ENCODE results near the gene PLCD4.

The PLCD4 gene

DNA sequence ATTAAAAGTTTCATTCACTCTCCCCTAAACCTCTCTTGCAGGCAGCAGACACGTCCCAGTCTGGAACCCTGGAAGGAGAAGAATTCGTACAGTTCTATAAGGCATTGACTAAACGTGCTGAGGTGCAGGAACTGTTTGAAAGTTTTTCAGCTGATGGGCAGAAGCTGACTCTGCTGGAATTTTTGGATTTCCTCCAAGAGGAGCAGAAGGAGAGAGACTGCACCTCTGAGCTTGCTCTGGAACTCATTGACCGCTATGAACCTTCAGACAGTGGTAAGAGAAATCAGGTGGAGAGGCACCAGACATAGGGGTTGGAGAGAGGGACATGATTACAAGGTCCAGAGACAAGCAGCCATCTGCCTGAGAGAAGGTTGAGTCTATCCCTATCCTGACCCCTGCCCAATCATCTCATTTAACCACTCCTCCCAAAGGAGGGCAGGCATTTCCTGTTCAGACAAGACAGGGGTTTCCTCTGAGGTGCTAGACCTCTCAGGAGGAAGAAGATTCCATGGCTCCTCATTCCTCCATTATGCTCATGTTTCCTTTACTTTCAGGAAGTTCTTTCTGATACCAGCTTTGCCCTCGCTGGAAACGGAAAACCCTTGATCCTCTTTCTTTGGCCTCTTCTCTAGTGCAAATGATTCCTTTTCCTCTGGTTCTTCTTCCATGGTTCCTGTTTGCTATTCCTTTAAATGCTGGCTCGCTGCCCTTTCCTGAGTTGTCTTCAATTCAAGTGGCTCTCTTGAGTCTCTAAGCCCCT is 15.1 kb downstream of the PLCD4 start:
- no peak for DNase-seq

DNA sequence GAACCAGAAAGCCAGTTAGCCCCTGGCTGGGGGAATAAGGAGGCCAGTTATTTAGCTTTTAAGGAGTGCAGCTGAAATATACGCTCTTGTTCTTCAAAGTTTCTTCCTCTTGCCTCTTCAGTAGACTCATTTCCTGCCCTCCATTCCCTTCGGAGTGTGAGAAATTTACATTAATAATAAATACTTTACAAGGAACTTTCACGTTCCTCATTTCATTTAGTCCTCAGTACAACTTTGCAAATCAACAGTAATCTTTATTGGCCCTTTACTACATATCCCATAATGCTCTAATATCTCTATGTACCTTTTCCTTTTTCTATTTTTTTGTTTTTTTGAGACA is 15.6 kb downstream of the PLCD4 start:
- no peak for DNase-seq

DNA sequence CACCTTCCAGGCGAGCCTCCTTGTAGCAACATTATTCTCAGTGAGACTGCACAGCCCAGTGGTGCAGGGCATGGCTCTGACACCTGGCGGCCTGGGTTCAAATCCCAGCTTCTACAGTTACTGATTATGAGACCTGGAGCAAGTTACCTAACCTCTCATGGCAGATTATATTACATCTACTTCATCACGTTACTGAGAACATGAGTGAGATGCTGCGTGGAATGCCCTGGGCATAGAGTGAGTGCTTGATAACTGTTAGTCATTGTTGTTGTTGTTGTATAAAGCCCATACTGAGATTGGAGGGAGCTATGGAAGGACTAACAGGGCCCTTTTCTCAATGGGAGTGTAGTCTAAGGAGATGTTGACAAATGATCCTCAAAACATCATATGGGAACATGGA is 18.7 kb downstream of the PLCD4 start:
- DNase-seq = no peak

DNA sequence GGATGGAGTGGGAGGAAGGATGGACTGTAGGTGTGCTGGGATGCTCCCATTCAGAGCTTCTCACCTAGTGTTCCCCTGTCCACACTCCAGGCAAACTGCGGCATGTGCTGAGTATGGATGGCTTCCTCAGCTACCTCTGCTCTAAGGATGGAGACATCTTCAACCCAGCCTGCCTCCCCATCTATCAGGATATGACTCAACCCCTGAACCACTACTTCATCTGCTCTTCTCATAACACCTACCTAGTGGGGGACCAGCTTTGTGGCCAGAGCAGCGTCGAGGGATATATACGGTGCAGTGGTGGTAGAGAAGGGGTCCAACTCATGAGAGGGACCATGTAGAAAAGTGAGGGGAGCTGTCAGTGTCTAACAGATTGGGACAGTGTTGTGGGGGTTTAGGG is 20.2 kb downstream of the PLCD4 start:
- no peak for DNase-seq

DNA sequence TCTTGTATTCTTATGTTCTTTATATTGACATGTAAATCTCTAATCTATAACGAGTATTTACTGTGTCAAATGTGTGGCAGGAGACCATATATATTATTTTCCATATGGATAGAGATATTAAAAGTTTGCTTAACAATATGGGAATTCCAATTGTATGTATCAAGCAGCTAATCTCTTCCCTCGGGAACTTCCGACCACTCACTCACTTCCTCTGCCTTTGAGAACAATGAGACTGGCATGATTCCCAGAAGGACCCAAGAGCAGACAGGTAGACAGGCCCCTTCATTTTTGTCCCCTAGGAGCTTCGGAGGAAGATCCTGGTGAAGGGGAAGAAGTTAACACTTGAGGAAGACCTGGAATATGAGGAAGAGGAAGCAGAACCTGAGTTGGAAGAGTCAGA is 24.1 kb downstream of the PLCD4 start:
- no peak for DNase-seq

DNA sequence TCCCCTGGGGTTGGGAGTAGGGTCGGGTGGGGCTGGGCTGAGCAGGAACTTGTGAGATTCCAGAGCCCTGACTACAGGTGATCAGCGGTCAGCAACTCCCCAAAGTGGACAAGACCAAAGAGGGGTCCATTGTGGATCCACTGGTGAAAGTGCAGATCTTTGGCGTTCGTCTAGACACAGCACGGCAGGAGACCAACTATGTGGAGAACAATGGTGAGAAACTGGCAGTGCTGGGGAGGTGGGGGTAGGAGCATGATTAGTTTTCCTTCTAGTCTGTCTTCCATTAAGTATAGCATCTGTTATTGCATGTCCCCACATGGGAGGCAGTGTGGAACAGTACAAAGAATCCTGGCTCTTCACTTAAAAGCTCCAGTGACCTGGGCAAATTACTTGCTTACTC is 28.0 kb downstream of the PLCD4 start:
- no peak for DNase-seq

DNA sequence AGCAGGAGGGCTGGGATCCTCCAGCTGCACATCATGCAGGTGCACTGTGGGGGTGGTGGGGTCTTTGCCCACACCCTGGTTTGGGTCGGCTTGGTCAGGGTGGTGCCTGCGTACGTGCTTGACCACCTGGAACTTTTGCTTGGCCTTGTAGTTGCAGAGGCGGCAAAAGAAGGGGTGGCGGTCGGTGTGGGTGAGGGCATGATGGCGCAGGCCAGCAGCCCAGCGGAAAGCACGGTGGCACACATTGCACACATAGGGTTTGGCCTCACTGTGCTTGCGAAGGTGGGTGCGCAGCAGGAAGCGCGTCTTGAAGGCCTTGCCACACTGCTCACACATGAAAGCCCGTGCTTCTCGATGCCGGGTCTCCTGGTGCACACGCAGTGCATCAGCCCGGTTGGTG is 30.7 kb downstream of the PLCD4 start:
- DNase-seq = no peak

DNA sequence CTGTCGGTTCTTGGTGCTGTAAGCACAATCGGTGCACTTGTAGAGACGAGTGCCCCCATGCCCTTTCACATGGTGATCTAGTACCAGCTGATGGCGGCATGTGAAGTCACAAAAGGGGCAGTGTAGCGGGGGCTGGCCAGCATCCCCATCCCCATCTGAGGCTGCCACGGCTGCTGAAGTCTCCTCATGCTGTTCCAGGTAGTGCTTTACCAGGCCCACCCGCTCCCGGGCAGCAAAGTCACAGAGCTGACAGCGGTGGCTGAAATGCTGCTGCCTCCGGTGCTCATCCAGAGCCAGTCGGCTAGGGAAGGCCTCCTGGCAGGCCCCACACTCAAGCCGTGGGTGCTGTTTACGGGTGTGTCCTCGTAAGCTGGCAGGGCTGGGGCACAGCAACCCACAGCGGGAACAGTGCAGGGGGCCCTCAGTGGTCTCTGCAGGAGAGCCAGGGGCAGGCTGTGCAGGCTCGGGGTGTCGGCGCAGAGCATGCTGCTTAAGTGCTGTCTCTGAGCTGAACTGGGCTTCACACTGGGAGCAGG is 34.5 kb downstream of the PLCD4 start:
- no peak for DNase-seq

DNA sequence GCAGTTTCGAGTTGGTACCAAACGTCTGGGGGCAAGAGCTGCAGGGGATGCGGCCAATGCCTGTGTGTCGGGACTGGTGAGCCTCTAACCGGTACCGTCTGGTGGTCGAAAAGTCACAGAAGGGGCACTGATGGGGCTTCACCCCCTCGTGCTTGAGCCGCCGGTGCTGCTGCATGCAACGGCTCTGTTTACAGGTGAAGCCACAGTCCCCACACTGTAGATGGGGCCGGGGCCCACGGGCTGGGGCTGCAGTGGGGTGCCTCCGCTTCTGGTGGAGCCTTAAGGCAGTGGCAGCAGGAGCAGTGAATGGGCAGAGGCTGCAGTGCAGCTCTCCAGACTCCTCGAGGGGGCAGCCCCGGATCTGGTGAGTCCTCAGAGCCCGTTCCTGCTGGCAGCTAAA is 35.1 kb downstream of the PLCD4 start:
- DNase-seq = no peak

DNA sequence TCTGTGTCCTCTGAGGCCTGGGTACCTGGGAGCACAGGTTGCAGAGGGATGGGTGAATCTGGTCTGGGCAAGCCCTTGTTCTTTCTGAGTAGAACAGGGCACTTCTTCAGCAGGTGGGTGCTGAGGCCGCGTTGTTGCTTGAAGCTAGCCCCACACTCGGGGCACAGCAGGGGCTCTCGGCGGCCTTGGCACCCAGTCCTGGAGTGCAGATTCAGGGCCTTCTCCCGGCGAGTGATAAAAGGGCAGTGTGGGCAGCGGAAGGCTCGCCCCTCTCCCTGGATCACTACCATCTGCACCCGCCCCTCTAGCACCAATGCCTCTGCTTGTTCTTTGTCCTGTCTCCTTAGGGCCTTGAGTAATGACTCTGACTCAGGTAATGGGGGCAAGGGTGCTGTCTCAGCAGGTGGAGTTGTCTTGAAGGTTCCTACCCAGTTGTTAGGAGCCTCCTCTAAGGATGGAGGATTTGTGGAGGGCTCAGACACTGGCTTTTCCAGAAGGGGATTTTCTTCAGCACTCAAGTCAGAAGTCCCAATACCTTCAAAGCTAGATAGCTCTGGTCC is 36.1 kb downstream of the PLCD4 start:
- DNase-seq = no peak

DNA sequence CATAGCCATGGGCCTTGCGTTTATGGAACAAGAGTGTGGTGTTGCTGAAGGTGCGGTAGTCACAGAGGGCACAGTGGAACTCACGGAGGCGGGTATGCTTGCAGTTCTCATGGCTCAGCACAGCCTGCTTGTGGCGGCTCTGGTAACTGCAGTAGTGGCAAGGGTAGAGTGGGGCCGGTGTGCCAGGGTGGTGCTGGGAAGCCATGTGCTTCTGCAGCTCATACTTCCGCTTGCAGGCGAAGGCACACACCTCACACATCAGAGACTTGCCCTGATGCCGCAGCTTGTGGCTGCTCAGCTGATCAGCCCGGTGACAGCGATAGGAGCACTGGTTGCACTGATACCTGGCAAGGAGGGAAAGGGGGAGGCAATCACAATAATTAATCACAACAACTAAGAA is 37.0 kb downstream of the PLCD4 start:
- DNase-seq = no peak

DNA sequence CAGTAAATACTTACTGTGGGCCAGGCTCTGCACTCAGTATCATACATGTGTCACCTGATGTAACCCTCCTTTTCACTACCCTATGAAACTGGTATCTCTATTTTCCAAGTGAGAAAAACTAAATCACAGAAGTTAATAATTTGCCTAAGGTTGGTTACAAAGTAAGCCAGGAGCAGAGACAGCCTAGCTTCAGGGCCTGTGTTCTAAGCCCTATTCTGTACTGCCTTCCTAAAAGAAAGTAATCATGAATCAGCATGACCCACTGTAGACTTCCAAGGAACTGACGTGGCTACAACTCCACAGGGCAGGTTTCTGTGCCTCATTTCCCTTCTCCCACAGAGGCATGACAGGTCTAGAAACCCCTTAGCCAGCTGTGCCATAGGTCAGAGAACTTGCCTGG is 37.4 kb downstream of the PLCD4 start:
- no peak for DNase-seq

DNA sequence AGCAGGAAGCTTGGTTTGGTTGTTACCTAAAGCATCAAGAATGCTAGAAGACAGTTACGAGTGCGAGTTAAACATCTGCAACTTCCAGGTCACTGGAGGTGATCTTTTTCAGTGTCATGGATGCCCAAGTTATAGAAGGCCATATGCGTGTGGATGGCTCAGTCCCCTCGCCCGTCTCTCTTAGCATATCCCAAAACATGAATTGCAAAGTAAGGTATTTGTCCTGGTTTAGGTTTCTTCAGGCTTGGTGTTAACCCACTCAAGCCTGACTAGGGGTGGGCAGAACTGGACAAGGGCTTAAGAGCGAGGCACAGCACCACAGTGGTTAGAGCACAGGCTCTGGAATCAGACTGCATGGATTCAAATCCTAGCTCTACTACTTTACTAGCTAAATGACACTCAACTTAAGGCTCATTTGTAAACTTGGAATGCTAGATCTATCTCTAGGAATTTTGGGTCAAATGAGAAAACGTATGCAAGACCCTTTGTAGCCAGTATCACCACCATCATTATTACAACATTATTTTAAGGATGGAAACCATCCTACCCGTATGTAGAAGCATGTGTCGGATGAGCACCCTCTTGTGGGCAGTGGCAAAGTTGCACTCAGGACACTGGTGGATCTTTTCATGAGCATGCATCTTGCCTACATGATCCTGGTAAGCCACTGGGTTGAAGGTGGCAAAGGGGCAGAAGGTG is 40.5 kb downstream of the PLCD4 start:
- DNase-seq = peak; percentile 32 to 50

DNA sequence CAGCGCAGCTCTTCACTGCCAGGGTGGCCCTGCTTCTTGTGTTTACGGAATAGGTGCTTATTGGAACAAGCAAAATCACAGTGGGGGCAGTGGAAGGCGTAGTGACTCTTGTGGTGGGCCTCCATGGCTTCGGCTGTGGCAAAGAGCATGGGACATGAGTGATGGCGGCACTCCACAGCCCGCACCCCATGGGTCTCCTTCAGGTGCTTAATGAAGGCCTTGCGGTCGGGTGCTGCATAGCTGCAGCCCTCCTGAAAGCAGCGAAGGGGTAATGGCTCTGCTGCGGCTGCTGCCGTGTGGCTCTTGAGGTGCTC is 41.0 kb downstream of the PLCD4 start:
- no peak for DNase-seq

DNA sequence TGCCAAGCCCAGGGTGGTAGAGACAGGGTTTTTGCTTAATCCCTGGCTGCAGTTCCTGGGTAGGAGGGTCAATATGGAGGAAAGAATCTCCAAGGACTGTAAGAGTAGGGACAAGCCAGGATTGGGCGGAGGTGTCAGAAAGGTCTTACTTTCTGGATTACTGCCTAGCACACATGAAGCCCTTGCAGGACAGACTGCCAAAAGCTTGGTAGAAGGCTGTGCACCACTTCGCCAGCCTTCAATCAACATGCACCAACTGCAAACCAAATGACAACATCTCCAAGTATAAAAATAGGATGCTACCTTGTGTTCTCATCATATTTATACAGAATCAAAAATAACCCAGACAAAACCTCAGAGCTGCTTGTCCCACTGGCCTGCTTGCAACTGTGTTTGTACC is 48.1 kb downstream of the PLCD4 start:
- no peak for DNase-seq

DNA sequence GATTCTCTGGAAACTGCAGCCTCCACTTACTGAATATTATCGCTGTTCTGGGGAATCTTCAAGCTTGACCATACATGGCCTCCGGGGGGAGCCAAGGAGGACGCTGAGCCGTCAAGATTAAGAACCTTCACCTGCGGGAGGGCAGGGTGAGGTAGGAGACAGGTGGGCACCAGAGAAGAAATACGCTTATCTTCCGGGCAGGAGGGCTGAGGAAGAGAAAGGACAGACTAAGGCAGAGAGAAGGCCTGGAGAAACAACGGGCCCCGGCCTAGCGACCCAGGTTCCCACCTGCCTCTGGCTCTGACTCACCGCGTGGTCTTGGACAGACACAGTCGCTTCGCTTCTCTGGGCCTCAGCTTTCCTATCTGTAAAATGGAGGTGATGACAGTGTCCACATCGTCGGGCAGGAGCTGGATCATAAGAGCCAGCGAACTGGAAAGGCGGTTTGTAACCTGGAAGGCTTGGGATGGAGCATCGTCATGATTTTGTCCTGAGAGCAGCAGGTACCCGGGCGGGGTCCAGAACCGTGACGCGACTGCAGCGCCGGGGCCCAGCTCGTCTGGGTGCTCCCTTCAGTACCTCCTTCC is 51.1 kb downstream of the PLCD4 start:
- peak; percentile 42 to 43 for DNase-seq

DNA sequence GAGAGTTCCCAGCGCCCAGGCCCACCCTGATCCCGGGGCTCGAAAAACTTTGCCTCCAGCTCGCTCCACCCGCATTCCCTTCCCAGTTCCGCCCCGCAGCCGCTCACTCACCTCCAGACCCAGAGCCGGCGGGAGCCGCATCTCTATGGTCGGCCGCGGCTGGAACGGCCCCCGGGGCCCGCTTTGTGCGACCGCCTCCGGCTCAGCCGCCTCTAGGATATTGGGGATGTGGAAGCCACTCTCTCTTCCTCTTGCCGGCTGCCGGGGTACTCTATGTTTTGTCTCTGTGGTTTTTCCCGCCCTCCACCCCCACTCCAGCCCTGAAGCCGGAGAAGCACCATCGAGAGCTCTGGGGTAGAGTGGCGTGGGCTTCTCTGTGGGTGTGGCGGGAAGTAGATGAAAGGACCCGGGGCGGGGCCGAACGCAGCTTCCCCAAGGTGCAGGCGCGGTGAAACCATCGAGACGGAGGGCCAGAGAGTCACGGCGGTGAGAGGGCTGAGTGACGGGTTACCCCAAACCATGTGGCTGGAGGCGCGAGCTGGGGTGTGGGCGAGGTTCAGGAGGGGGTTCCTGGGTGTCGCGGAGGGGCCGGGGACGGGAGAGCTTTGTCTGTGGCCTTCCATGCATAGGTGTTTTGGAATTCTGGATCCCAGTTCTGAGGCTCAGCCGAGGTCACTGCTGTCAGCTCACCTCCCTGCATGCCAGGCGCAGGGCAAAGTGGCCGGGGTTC is 51.7 kb downstream of the PLCD4 start, which contains the start of the genes BCS1L and ZNF142:
TSS of gene BCS1L (plus strand) at position 426 of the 730 bp plus-strand sequence. CDS start 1,305 bp downstream, outside the sequence.
TSS of gene ZNF142 (minus strand) at position 366 of the 730 bp plus-strand sequence. CDS start 3,194 bp downstream, outside the sequence.
- peak; percentile 94 to 95 for DNase-seq

DNA sequence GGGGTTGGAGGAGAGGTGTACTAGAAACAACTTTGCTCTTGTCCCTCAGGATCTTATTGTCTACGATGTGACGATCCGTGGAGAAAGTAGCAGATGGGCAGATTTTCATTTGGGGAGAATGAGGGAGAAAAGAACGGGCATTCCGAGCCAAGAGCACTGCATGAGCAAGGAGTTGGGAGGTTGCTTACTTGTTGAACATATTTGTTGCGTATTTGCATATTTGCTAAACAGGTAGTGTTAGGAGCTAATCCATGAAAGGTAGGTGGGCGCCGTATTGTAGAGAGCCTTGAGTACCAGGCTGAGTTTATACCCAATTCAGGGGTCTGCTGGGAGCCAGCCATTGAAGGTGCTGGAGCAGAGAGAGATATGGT is 52.3 kb downstream of the PLCD4 start:
- DNase-seq = no peak

DNA sequence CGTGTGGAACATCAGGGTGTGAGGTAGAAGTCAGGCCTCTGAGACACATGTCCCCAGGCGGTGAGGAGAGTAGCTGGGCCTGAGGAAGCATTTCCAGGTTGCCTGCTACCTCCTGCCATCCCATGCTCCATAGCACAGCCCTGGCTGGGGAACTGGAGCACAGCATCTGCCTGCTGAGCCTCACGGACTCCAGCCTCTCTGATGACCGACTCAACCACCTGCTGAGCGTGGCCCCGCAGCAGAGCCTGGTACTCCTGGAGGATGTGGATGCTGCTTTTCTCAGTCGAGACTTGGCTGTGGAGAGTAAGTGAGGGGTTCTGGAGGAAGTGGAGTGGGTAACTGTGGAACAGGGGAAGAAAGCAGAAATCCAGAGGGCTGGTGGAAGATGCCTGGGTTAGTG is 54.7 kb downstream of the PLCD4 start:
- DNase-seq = no peak

DNA sequence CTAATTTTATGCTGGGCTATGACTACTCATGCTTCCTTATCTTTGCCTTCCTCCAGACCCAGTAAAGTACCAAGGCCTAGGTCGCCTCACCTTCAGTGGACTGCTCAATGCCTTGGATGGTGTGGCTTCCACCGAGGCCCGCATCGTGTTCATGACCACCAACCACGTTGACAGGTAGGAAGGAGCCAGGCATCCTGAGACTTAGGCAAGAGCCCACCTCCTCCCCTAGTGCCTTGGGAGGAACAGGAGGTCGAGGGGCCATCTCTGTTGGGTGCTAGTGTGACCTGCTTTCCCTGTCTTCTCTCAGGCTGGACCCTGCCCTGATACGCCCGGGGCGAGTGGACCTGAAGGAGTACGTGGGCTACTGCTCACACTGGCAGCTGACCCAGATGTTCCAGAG is 55.1 kb downstream of the PLCD4 start:
- no peak for DNase-seq

DNA sequence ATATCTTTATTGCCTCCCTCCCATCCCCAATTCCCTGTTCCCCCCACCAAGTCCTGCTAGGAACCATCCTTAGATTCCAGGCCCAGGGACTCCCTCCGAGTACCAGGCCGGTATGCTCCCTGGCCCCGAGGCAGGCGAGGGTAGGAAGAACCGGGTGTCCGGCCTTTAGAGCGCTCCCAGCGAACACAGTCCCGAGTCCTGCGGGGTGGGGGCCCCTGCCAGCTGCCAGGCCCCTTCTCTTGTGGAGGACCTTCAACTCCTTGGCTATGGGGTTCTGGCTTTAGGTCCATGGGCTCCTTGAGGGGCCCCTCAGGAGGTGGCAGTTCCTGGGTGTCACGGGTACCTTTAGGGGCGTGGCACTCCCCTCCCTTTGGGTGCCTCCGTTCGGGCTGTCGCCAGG is 56.2 kb downstream of the PLCD4 start:
- DNase-seq = no peak

DNA sequence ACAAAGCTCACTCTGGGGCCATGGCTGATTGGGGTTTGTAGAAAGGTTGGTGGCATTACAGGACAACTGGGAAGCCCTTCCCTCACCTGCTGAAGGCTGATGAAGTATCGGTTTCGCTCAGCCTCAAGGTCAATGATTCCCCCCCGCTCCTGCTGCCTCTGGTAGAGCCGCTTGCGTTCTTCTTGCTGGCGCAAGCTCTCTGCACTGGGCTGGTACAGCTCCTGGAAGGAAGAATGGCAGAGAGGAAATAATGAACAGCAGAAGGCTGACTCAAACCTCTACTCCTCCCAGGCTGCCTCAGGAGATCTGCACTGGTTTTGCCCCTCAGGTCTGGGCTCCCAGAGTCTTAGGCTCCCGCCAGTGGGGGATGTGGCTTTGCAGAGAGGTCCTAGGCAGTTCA is 57.0 kb downstream of the PLCD4 start:
- DNase-seq = no peak

DNA sequence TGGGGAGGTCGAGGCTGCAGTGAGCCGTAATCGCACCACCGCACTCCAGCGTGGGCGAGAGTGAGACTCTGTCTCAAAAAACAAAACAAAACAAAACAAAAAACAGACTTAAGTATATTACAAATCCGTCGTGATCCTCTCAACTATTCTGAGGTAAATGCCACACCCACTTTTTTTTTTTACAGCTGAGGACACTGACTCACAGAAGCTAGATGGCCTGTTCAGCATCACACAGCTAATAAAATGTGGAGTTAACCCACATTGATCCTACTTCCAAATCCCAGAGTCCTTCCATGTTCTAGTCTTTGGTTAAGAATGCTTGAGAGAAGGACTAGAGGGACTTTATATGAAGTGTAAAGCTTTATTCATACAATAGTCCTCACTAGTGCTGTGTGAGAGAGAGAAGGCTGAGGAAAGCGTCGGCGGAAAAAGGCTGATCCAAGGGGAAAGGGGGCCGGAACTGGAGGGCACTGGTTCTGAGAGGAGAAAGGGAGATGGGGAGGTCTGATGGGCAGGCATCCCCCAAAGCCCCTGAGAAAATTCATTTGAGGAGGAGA is 63.5 kb downstream of the PLCD4 start:
- no peak for DNase-seq

All from activated CD4-positive, alpha-beta T cell treated with anti-CD3 and anti-CD28 coated beads for 4 hours (primary cell).